ENCODE results near the gene CDH18.

Gene CDH18

DNA sequence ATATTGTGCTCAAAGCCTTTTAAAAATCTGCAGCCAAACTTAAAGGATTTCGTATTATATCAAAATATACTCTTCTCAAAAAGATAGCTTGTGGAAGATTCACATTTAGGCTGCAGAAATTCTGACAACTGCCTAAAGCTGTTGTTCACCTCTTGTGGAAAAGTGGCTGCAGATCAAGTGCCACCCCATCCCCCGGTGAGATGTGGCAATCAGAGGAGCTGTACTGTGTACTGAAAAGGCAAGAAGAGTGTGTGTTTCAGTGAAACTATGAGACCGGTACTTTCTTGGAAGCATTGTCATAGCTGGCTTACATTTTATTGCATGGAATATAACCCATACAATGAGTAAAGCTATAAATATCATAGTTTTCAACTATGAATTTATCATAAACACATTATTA lies 64.3 kb downstream of the CDH18 start:
- DNase-seq (ENCODE audit: low spot score in 2 of 2) (no peak), ATAC-seq (replicated peaks; ENCODE audit: extremely low read depth, poor library complexity, severe bottlenecking) (no peak)
- peaks cover 5% of the 10 kb centered on the region for H3K9me3 Mint-ChIP-seq
- H3K4me3 Mint-ChIP-seq: no peak overlapping the region
- H3K4me1 Mint-ChIP-seq: no peaks in the 10 kb centered on the region
- H3K27me3 Mint-ChIP-seq: no peaks in the 10 kb centered on the region
- H3K27ac Mint-ChIP-seq (ENCODE audit: low read depth): no peak overlapping the region
- H3K36me3 Mint-ChIP-seq (ENCODE audit: insufficient read depth): no peaks in the 10 kb centered on the region

GRCh38 chr5:19920761-19921160 lies 67.2 kb downstream of the CDH18 start:
- Mint-ChIP-seq H3K27ac (ENCODE audit: low read depth) (no peak overlapping the region), H3K4me3 (no peak overlapping the region), H3K36me3 (ENCODE audit: insufficient read depth) (no peaks in the 10 kb centered on the region), H3K9me3 (peaks cover 14% of the 10 kb centered on the region), H3K27me3 (no peaks in the 10 kb centered on the region), H3K4me1 (no peaks in the 10 kb centered on the region)
- no peak for DNase-seq (ENCODE audit: low spot score in 2 of 2)
- no peak for ATAC-seq (replicated peaks; ENCODE audit: extremely low read depth, poor library complexity, severe bottlenecking)

DNA sequence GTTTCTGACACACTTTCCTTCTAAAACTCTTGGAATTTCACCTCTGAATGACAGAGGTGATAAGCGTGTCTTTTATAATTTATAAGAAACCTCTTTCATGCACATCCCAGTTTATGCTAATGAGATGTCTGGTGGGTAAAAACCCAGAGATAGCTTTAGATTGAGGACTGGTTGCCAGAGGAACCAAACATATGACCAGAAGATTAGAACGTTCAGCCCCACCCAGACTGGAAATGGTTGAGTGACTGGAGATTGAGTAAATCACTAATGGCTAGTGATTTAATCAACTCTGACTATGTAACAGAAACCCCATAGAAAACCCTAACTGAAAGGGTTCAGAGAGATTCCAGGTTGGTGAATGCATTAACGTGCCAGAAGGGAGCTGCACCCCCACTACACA lies 69.2 kb downstream of the CDH18 start:
- no peaks in the 10 kb centered on the region for H3K4me1 Mint-ChIP-seq
- ATAC-seq (replicated peaks; ENCODE audit: extremely low read depth, poor library complexity, severe bottlenecking): no peak
- no peak overlapping the region for H3K27ac Mint-ChIP-seq (ENCODE audit: low read depth)
- H3K36me3 Mint-ChIP-seq (ENCODE audit: insufficient read depth): no peaks in the 10 kb centered on the region
- H3K27me3 Mint-ChIP-seq: no peaks in the 10 kb centered on the region
- DNase-seq (ENCODE audit: low spot score in 2 of 2): no peak
- peaks cover 19% of the 10 kb centered on the region for H3K9me3 Mint-ChIP-seq
- no peak overlapping the region for H3K4me3 Mint-ChIP-seq

- no peaks in the 10 kb centered on the region for H3K36me3 Mint-ChIP-seq (ENCODE audit: insufficient read depth)
- no peak for DNase-seq (ENCODE audit: low spot score in 2 of 2)
- no peak overlapping the region for H3K4me3 Mint-ChIP-seq
- peaks cover 21% of the 10 kb centered on the region for H3K9me3 Mint-ChIP-seq
- no peaks in the 10 kb centered on the region for H3K4me1 Mint-ChIP-seq
- H3K27ac Mint-ChIP-seq (ENCODE audit: low read depth): no peak overlapping the region
- no peaks in the 10 kb centered on the region for H3K27me3 Mint-ChIP-seq
- ATAC-seq (replicated peaks; ENCODE audit: extremely low read depth, poor library complexity, severe bottlenecking): no peak
Observed at GRCh38 chr5:19917588-19918122, 70.3 kb downstream of the CDH18 start.

DNA sequence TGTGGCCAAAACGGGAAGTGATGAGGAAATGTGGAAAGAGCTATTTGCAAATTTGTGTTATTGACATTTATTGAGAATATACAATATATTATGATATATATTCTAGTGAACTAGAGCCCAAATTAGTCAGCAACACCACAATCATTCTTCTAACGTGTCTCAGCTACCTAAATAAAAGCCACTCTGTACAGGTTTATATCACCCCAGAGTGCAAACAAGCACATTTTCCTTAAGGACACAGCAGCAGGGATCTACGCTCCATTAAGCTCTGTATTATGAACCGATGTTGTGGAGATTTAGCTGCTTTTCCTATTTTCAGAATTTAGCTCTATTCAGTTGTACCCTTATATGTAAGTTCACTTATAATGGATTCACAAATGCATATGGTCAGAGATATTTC lies 77.9 kb downstream of the CDH18 start:
- DNase-seq (ENCODE audit: low spot score in 2 of 2) (no peak), ATAC-seq (replicated peaks; ENCODE audit: extremely low read depth, poor library complexity, severe bottlenecking) (no peak)
- Mint-ChIP-seq H3K36me3 (ENCODE audit: insufficient read depth) (no peaks in the 10 kb centered on the region), H3K9me3 (peaks cover 24% of the 10 kb centered on the region), H3K4me1 (no peaks in the 10 kb centered on the region), H3K27me3 (no peaks in the 10 kb centered on the region), H3K27ac (ENCODE audit: low read depth) (no peak overlapping the region), H3K4me3 (no peak overlapping the region)

GRCh38 chr5:19904766-19905165 lies 83.2 kb downstream of the CDH18 start:
- Mint-ChIP-seq H3K27me3 (no peaks in the 10 kb centered on the region), H3K4me3 (no peak overlapping the region), H3K27ac (ENCODE audit: low read depth) (no peak overlapping the region), H3K4me1 (no peaks in the 10 kb centered on the region), H3K36me3 (ENCODE audit: insufficient read depth) (no peaks in the 10 kb centered on the region), H3K9me3 (peaks cover 6% of the 10 kb centered on the region)
- ATAC-seq (replicated peaks; ENCODE audit: extremely low read depth, poor library complexity, severe bottlenecking): no peak
- no peak for DNase-seq (ENCODE audit: low spot score in 2 of 2)

GRCh38 chr5:19903611-19904010 lies 84.4 kb downstream of the CDH18 start:
- Mint-ChIP-seq H3K4me3 (no peak overlapping the region), H3K4me1 (no peaks in the 10 kb centered on the region), H3K27ac (ENCODE audit: low read depth) (no peak overlapping the region), H3K9me3 (peaks cover 10% of the 10 kb centered on the region), H3K27me3 (no peaks in the 10 kb centered on the region), H3K36me3 (ENCODE audit: insufficient read depth) (no peaks in the 10 kb centered on the region)
- ATAC-seq (replicated peaks; ENCODE audit: extremely low read depth, poor library complexity, severe bottlenecking) (no peak), DNase-seq (ENCODE audit: low spot score in 2 of 2) (no peak)

DNA sequence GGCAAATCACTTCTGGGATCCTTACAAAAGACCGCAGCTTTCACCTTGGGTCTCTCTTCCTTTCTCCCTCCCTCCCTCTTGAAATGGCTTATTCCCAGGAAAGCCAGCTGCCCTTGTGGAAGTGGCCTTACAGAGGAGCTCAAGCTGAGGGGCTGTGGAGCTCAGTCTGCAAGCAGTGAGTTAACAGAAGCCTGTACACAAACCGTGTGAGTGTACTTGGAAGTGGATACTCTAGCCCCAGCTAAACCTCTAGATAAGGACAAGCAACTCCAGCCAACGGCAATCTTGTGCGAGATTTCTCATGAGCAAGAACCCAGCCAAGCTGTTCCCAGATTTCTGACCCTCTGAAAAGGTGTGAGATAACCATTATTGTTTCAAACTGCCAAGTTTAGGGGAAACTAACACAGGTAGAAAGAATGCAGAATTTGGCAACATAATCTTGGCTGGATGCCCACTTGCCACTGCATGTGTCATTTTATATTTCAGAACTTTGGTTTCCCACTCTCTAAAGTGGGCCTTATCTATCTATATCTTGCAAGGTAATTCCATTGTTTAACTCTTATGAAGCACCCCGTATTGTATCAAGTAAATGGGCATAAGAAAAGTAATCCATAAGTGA lies 85.6 kb downstream of the CDH18 start:
- ATAC-seq (replicated peaks; ENCODE audit: extremely low read depth, poor library complexity, severe bottlenecking): no peak

GRCh38 chr5:19900269-19900668 lies 87.7 kb downstream of the CDH18 start:
- H3K4me1 Mint-ChIP-seq: no peaks in the 10 kb centered on the region
- H3K27ac Mint-ChIP-seq (ENCODE audit: low read depth): no peak overlapping the region
- DNase-seq (ENCODE audit: low spot score in 2 of 2): no peak
- H3K9me3 Mint-ChIP-seq: peaks cover 15% of the 10 kb centered on the region
- H3K4me3 Mint-ChIP-seq: no peak overlapping the region
- no peak for ATAC-seq (replicated peaks; ENCODE audit: extremely low read depth, poor library complexity, severe bottlenecking)
- no peaks in the 10 kb centered on the region for H3K36me3 Mint-ChIP-seq (ENCODE audit: insufficient read depth)
- H3K27me3 Mint-ChIP-seq: no peaks in the 10 kb centered on the region

More for the DNA sequence above, 85.6 kb downstream of the CDH18 start:
- DNase-seq (ENCODE audit: low spot score in 2 of 2): no peak
- peaks cover 10% of the 10 kb centered on the region for H3K9me3 Mint-ChIP-seq
- H3K4me3 Mint-ChIP-seq: no peak overlapping the region
- no peak overlapping the region for H3K27ac Mint-ChIP-seq (ENCODE audit: low read depth)
- no peaks in the 10 kb centered on the region for H3K4me1 Mint-ChIP-seq
- no peaks in the 10 kb centered on the region for H3K27me3 Mint-ChIP-seq
- no peaks in the 10 kb centered on the region for H3K36me3 Mint-ChIP-seq (ENCODE audit: insufficient read depth)

DNA sequence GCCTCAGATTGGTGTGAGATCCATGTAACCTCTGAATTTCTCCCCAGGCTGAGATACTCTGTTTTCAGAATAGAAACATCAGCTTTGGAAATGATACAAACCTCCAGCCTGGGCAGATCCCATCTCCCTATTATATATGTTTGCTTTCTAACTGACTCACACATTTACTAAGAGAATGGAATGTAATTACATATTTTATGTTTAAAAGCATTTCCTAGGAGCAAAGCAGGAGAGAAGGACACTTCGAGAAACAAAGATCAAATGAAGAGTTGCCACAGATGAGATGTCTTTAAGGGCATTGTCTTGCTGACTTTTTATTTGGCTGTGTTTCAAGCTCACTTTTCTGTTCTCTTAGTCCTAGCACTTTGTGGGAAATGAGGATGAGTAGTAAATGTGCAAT lies 96.3 kb downstream of the CDH18 start:
- Mint-ChIP-seq H3K27me3 (no peaks in the 10 kb centered on the region), H3K4me1 (no peaks in the 10 kb centered on the region), H3K4me3 (no peak overlapping the region), H3K36me3 (ENCODE audit: insufficient read depth) (no peaks in the 10 kb centered on the region), H3K27ac (ENCODE audit: low read depth) (no peak overlapping the region), H3K9me3 (peaks cover 11% of the 10 kb centered on the region)
- ATAC-seq (replicated peaks; ENCODE audit: extremely low read depth, poor library complexity, severe bottlenecking) (no peak), DNase-seq (ENCODE audit: low spot score in 2 of 2) (no peak)

GRCh38 chr5:19886123-19886917 lies 101.7 kb downstream of the CDH18 start:
- Mint-ChIP-seq H3K36me3 (ENCODE audit: insufficient read depth) (no peaks in the 10 kb centered on the region), H3K4me3 (no peak overlapping the region), H3K4me1 (no peaks in the 10 kb centered on the region), H3K27ac (ENCODE audit: low read depth) (no peak overlapping the region), H3K27me3 (no peaks in the 10 kb centered on the region), H3K9me3 (peaks cover 5% of the 10 kb centered on the region)
- ATAC-seq (replicated peaks; ENCODE audit: extremely low read depth, poor library complexity, severe bottlenecking): no peak
- DNase-seq (ENCODE audit: low spot score in 2 of 2): no peak

GRCh38 chr5:19885040-19885824 lies 102.8 kb downstream of the CDH18 start:
- H3K36me3 Mint-ChIP-seq (ENCODE audit: insufficient read depth): no peaks in the 10 kb centered on the region
- H3K4me3 Mint-ChIP-seq: no peak overlapping the region
- peaks cover 5% of the 10 kb centered on the region for H3K9me3 Mint-ChIP-seq
- DNase-seq (ENCODE audit: low spot score in 2 of 2) (no peak), ATAC-seq (replicated peaks; ENCODE audit: extremely low read depth, poor library complexity, severe bottlenecking) (no peak)
- no peaks in the 10 kb centered on the region for H3K27me3 Mint-ChIP-seq
- H3K27ac Mint-ChIP-seq (ENCODE audit: low read depth): no peak overlapping the region
- H3K4me1 Mint-ChIP-seq: no peaks in the 10 kb centered on the region
